Astrocyte of the hippocampus (primary cell): Measurements from ENCODE around the gene ZDHHC8.

Source experiments
- DNase-seq: peaks from one replicate; pipeline ENCODE4 v3.0.0; 2011; ENCODE audit warnings: low read depth, low spot score

The ZDHHC8 gene

GRCh38 chr22:20178075-20178914, 46.7 kb downstream of the ZDHHC8 start:
- no peak for DNase-seq

GRCh38 chr22:20178915-20179227, 47.3 kb downstream of the ZDHHC8 start:
- DNase-seq = no peak

- DNase-seq = no peak
Observed at GRCh38 chr22:20179455-20180244, 48.0 kb downstream of the ZDHHC8 start.

- no peak for DNase-seq
Observed at GRCh38 chr22:20180245-20180630, 48.6 kb downstream of the ZDHHC8 start.

- DNase-seq = no peak
Observed at GRCh38 chr22:20180640-20181039, 49.0 kb downstream of the ZDHHC8 start.

- no peak for DNase-seq
Observed at GRCh38 chr22:20181194-20181883, 49.7 kb downstream of the ZDHHC8 start.

GRCh38 chr22:20181884-20182236, 50.3 kb downstream of the ZDHHC8 start:
- DNase-seq = no peak

GRCh38 chr22:20182365-20182764, 50.8 kb downstream of the ZDHHC8 start:
- DNase-seq = no peak

GRCh38 chr22:20183101-20183500, 51.5 kb downstream of the ZDHHC8 start:
- DNase-seq = no peak

- DNase-seq = no peak
Observed at GRCh38 chr22:20183823-20184222, 52.2 kb downstream of the ZDHHC8 start.

GRCh38 chr22:20184501-20185165, 53.0 kb downstream of the ZDHHC8 start:
- DNase-seq = no peak

GRCh38 chr22:20185750-20186149, 54.1 kb downstream of the ZDHHC8 start:
- no peak for DNase-seq

GRCh38 chr22:20186183-20186870, 54.7 kb downstream of the ZDHHC8 start:
- DNase-seq = no peak

- DNase-seq = no peak
Observed at GRCh38 chr22:20186871-20187546, 55.4 kb downstream of the ZDHHC8 start.

GRCh38 chr22:20187777-20188566, 56.4 kb downstream of the ZDHHC8 start:
- no peak for DNase-seq

GRCh38 chr22:20188567-20188877, 56.9 kb downstream of the ZDHHC8 start:
- no peak for DNase-seq

GRCh38 chr22:20191000-20191515, 59.5 kb downstream of the ZDHHC8 start:
- no peak for DNase-seq

GRCh38 chr22:20191803-20192202, 60.2 kb downstream of the ZDHHC8 start:
- no peak for DNase-seq

- DNase-seq = no peak
Observed at GRCh38 chr22:20192293-20192971, 60.8 kb downstream of the ZDHHC8 start.
